Fibroblast of pulmonary artery (primary cell): ENCODE results near the gene NUP210.

Experiments
- DNase-seq: peaks from one replicate; pipeline ENCODE4 v3.0.0-alpha.2; 2010; ENCODE audit warnings: low read depth
- H3K4me3 ChIP-seq: replicated peaks from 2 replicates; pipeline ENCODE4 v1.5.1; 2011; ENCODE audit warnings: low read depth, mild to moderate bottlenecking, control low read depth, low read length, moderate library complexity
- CTCF ChIP-seq: IDR thresholded peaks from 2 replicates; pipeline ENCODE4 v1.5.1; 2011; ENCODE audit warnings: mild to moderate bottlenecking, control low read depth, low read length, inconsistent platforms; ENCODE audit errors: missing control alignments

Gene NUP210

GRCh38 chr3:13461169-13462124 lies 41.3 kb upstream of the NUP210 start:
- peak; percentile 37 for DNase-seq
- TF ChIP-seq CTCF, result peak; percentile 55
- H3K4me3 ChIP-seq, result no peak overlapping the region

DNA sequence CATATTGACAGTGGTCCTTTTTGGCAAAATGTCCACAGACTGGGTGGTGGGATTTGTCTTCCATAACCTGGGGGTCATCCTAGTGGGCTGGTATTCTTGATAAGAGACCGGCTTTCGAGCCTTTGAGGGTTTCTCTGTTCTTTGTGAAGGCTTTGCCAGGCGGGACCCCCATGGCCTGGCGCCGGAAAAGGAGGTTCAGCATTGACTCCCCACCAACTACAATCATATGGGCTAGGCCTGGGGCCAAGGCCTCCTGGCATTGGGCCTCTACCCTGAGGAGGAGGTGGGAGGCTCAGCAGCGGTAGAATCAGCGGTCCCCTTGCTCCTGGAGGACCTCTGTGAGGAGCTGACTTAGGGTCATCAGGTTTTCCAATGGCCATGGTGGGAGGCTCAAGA lies 40.2 kb upstream of the NUP210 start:
- H3K4me3 ChIP-seq, result no peak overlapping the region
- no peak for TF ChIP-seq CTCF
- DNase-seq, result no peak

- no peak overlapping the region for H3K4me3 ChIP-seq
Measured at GRCh38 chr3:13459605-13460340, 39.7 kb upstream of the NUP210 start.

DNA sequence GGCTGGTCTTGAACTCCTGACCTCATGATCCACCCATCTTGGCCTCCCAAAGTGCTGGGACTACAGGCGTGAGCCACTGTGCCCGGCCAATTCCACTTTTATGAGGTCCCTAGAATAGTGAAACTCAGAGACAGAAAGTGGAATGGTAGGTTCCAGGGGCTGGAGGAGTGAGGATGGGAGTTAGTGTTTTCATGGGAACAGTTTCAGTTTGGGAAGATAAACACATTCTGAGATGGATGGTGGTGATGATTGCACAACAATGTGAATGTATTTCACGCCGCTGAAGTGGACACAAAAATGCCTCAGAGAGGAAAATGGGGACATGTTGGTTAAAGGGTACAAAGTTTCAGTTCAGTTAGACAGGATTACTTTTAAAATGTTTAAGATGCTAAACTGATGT lies 37.5 kb upstream of the NUP210 start:
- no peak overlapping the region for H3K4me3 ChIP-seq
- no peak for DNase-seq
- no peak for TF ChIP-seq CTCF

More at GRCh38 chr3:13459605-13460340, 39.7 kb upstream of the NUP210 start:
- DNase-seq, result no peak
- TF ChIP-seq CTCF, result no peak

GRCh38 chr3:13455644-13456043 lies 35.5 kb upstream of the NUP210 start:
- no peak overlapping the region for H3K4me3 ChIP-seq
- no peak for TF ChIP-seq CTCF
- DNase-seq, result no peak

- TF ChIP-seq CTCF, result peak; percentile 65
- DNase-seq, result peak; percentile 67
- H3K4me3 ChIP-seq, result peak overlapping the region; percentile 27
Measured at GRCh38 chr3:13452490-13453335, 32.6 kb upstream of the NUP210 start.
